GM18868 (cell line): ENCODE measurements around the gene NT5E.
"Not testable (repeated sequence)": the region's sequence is repeated elsewhere in the genome, so short reads cannot be mapped to it uniquely, and the experiment has no call there.

ENCODE experiments used
- ATAC-seq: cut with Tn5 transposase; IDR thresholded peaks from one replicate; pipeline ENCODE4 v1.9.1; 2021; ENCODE audit warnings: mild to moderate bottlenecking, moderate library complexity; ENCODE audit not compliant: unreplicated experiment

The NT5E gene

GRCh38 chr6:85449818-85450759 is at the start of gene NT5E:
NT5E (plus strand) TSS chr6:85450083; CDS start chr6:85450140, 57 bp downstream.
- ATAC-seq, result peak; percentile 68

DNA sequence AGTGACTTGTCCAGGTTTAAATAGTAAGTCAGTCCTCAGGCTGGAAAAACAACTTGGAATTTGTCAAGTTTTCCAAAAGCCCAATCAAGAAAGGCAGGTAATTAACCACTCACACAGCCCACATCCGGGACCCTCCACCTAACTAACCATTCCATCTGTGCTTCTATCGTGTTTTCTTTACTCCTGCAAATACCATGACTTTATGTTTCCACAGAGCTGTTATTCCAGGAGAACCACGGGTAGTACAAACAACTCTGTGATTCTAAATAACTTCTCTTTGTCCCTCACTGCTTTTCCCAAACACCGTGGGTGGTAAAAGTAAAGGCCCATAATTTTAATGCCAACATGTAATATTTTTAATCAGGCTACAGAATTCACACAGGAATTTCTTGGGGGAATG is 49.6 kb upstream of the NT5E start:
- ATAC-seq, result no peak

DNA sequence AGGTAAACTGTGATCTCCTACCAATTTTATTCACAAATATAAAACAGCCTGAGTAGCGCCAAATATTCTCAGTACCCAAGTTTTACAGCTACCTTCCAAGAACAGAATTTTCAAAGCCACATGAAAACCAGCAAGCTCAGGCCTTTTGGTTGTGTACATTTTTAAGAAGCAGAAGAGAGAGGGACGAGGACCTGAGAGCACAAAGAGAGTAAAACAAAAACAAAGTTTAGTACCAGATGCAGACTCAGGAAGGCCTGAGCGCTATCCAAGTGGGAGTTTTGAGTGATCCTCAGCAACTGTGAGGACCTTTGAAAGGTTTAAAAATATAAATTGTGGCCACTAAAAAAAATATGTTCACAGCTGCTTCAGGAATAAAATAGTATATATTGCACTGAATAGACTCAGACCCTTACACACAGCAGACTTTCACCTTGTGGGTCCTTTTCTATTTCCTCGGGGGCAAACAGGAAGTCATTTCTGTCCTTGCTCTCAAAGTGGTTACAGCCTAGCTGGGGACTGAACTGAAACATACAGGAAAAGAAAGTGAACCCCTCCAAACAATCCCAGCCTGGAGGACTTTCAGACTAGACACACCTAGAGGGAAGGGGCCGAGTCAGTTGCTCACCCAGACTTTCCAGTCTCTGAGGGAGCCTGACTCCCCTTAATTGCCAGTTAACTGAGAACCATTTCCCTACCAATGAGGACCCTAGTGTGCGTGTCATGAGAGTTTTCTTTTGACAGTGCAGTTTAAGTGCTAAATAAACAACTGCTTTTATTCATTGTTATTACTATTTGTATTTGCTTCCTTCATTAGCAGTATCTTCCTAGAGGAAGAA is 48.5 kb upstream of the NT5E start:
- peak; percentile 36 for ATAC-seq

DNA sequence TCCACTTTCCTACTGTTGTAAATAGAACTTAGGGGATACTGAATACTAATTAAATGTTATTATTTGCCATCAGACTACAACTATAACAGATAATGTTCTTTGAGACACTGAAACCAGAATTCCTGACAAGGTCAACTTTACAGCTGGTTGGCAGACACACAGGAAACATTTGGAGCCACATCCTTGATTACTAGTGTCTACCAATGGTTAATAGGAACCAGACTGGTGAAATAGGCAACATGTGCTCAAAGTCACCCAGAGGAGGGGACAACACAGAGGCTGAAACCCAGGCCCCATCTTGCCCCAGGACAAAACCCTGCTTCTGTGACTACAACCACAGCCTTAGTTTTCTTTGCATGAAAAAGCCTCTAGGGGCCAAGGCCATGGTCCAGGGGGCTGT is 47.8 kb upstream of the NT5E start:
- ATAC-seq, result no peak

DNA sequence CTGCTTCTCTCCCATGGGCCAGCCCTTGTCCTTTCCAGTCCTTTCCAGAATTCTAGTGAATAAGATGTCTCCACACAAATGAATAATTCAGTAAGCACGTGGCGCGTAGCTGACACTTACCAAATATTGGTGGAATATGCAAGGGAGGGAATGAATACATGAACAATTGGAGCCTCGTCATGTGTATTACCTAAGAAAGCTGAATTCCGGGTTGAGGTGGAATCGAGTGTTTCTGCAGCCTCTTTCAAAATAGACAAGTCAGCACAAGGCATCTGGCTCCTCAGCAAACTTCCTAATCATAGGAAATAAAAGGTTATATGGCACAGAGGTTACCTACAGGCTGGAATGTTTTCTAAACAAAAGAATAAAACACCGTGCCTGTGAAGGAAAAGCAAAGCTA is 47.0 kb upstream of the NT5E start:
- no peak for ATAC-seq

DNA sequence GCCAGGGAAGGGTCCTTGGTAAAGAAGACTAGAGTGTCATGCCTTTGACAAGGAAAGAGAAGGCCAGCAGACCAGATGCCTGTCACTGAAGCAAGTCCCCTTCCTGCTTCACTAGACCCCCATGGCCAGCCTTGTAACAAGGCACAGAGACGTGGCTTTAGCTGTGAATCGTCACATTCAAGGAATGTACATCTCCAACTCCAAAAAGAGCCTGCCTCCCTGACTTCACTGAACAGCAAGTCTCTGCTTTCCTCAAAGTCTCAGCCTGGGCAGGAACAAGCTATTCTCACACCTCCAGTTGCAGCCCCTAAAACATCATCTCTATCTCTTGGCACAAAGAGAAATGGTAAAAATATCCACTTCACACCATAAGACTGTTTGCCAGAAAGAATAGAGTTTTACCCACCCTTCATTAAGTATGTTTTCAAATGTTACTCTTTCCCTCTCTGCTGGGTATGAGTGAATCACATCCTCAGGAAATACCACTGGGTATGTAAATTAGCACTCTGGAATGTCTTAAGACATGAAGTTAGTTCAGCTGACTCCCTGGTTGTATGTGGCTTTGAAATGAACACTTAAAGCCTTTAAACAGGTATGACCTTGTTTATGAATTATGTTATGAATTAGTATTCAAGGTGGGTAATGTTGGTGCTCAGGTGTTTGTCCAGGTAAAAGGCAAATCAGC is 46.4 kb upstream of the NT5E start:
- ATAC-seq, result no peak

GRCh38 chr6:85404016-85404563 is 45.8 kb upstream of the NT5E start:
- not testable (repeated sequence) for ATAC-seq

GRCh38 chr6:85404564-85405174 is 45.2 kb upstream of the NT5E start:
- ATAC-seq, result no peak

DNA sequence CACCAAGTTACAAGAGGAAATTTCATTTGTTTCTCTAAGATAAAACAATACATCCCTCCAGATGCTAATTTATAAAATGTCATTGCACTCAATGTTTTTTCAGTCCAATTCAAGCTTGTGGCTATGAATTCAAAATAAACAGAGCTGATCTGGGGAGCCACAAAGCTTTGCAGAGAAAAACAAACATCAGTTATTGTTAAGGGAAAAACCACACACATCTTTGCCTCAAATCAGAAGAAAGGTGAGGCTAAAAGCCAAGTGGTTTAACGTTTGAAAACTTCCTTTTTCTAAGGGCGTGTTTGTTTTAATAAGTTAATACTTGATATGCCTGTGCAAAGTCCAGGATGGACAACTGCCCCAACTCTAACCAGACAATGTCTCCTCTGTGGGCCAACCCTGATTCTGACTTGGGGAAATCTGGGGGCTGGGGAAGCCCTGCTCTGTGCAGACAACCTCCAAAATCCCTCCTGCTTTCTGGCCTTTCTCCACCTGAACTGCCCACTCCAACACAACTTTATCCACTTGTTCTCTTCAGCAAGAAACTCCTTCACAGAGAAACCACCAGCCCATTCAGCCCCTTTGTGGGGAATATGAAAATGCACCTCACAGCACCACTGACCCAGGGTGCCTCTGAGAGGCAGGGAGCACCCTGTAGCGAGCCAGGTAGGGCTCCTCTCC is 44.6 kb upstream of the NT5E start:
- ATAC-seq, result no peak

DNA sequence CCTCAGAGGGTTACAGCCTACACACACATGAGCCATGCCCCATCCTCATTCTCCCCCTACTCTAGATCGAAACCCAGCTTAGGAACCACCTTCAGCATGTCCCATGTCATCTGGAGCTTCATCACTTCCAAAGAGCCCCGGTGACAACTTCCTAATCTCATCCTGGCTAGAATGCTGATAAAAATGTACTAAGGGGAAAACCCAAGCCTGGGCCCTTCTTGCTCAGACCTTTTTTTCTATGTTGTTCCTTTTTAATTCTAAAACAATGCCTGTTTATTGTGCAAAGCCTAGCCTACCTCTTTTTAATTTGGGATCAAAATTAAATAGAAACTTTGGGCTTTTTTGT is 44.1 kb upstream of the NT5E start:
- no peak for ATAC-seq

DNA sequence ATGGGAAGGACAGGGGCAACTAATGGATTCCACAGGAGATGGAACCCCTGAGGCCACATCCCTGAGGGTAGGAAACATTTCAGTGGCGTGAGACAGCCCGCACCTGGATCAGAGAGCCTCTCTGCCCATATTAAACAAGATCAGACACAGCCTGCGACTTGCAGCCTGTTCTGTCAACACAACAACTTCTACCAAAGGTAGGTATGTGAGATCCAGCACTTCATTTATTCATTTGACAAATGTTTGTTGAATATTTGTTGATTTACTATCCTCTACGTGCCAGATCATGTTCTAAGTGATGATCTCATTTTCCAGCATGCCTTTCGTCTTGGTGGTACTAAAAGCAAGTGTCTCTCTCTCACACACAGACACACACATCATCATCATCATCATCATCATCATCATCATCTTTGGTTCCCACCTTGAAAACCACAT is 43.2 kb upstream of the NT5E start:
- no peak for ATAC-seq

DNA sequence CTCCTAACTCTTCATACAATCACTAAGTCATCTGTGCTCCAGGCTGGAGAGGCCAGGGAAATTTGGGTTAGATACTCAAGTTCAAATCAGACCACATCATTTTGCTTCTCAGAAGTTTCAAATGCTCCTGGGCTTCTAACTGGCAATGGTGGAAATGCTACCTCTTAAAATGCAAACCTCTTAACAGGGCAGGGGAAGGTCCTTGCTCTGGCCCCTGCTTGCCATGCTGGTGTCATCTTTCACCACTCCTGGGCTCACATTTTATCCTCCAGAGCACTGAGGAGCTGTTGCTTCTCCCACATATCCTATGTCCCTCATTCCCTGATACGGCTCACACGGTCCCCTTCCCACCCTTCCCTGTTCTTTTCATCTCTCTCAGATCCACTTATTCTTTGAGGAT is 41.8 kb upstream of the NT5E start:
- no peak for ATAC-seq

- ATAC-seq, result no peak
Measured at GRCh38 chr6:85412911-85413430, 36.9 kb upstream of the NT5E start.

- ATAC-seq, result no peak
Measured at GRCh38 chr6:85416049-85416448, 33.8 kb upstream of the NT5E start.

DNA sequence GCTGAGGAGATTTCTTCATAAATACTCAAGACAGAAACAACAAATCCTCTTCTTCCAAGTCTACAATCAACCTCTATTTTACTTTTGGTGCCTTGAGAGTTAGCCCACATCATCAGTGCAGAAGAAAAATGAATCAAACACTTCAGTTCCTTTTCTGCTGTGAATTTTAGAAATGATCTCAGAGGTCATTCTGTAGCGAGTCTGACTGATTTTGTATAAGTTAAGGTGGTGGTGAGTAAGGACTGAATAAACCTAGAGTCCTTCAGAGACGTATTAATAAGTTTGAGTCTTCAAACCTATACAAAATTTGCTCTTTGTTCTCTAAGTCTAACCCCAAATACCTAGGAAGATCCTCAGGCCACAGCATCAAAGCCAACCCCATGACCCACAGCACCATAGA is 33.1 kb upstream of the NT5E start:
- no peak for ATAC-seq

- no peak for ATAC-seq
Measured at GRCh38 chr6:85417336-85417735, 32.5 kb upstream of the NT5E start.

DNA sequence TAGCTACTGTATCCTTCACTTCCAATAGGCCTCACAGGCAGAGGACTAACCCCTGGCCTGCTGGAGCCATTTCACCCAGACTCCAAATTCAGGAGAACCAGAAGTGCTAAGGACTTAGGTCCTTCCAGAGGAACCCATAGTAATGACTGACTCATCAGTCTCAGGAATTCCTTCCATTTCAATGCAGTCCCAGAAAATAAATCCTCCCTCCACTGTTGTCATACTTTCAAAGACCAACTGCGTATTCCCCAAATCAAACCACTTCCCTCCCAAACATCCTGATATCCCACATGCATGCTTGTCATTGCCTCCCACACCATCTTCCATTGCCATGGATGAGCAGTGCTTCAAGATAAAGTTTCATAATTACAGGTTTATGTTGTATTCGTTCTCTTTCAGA is 31.8 kb upstream of the NT5E start:
- ATAC-seq, result no peak

- peak; percentile 79 for ATAC-seq
Measured at GRCh38 chr6:85419046-85419759, 30.7 kb upstream of the NT5E start.

GRCh38 chr6:85420551-85420950 is 29.3 kb upstream of the NT5E start:
- ATAC-seq, result no peak
